DOHH2 (cell line): ENCODE measurements around the gene MYO18B.

Experiments
- EZH2phosphoT487 ChIP-seq: fragments of 200-600 bp; sonication (generic); IDR thresholded peaks from 2 replicates; pipeline ENCODE4 v1.6.1; 2017; ENCODE audit warnings: borderline replicate concordance, mild to moderate bottlenecking, antibody characterized with exemption, low read length, moderate library complexity, mixed read lengths
- TF ChIP-seq, protein P1 (sequence below): fragments of 200-600 bp; sonication (generic); IDR thresholded peaks from one replicate; pipeline ENCODE4 v1.5.1; 2014; ENCODE audit warnings: antibody characterized with exemption, mild to moderate bottlenecking, low read depth, low read length; ENCODE audit not compliant: poor library complexity, severe bottlenecking

DNA sequence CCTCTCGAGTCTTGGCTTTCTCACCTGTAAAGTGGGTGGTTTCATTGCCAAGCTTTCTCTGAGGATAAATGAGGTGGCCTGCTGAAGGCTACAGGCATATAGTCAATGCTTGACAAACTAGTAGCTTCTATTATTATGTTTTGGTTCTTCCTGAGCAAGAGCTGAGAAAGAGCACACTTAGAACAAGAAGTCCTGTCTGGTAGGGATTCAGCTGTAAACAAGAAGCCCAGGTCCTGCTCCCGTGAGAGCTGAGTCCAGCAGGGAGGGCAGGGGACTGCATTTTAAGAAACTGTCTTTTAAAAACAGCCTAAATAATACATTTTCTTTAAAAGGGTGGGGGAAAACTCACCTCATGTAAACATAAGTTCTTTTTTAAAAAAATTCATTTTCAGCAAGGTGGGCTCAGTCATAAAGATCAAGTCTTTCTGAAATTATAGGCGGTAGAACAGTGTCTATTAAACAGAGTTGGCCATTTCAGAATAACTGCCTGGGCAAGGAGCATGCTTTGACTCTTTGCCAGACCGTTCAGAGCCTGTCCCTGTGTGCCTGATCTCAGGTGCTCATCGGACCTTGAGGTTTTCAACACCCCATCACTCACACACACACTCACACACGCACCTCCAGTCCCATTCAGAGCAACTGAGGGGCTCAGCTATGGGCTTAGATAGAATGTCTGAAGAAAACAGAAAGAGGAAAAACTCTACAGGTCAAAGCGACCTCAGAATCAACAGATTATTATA, 29.2 kb upstream of the MYO18B start:
- TF ChIP-seq, protein P1, sequence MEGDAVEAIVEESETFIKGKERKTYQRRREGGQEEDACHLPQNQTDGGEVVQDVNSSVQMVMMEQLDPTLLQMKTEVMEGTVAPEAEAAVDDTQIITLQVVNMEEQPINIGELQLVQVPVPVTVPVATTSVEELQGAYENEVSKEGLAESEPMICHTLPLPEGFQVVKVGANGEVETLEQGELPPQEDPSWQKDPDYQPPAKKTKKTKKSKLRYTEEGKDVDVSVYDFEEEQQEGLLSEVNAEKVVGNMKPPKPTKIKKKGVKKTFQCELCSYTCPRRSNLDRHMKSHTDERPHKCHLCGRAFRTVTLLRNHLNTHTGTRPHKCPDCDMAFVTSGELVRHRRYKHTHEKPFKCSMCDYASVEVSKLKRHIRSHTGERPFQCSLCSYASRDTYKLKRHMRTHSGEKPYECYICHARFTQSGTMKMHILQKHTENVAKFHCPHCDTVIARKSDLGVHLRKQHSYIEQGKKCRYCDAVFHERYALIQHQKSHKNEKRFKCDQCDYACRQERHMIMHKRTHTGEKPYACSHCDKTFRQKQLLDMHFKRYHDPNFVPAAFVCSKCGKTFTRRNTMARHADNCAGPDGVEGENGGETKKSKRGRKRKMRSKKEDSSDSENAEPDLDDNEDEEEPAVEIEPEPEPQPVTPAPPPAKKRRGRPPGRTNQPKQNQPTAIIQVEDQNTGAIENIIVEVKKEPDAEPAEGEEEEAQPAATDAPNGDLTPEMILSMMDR, result no peak
- TF ChIP-seq EZH2phosphoT487, result no peak
